ENCODE data around the gene FAM3A. TPM values are rescaled to one million over a fixed set of nuclear protein-coding genes. Genes with fewer than 3 reads are reported as not detected.
"Not testable (repeated sequence)": the region's sequence is repeated elsewhere in the genome, so short reads cannot be mapped to it uniquely, and the experiment has no call there.

Gene FAM3A, protein sequence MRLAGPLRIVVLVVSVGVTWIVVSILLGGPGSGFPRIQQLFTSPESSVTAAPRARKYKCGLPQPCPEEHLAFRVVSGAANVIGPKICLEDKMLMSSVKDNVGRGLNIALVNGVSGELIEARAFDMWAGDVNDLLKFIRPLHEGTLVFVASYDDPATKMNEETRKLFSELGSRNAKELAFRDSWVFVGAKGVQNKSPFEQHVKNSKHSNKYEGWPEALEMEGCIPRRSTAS
- total RNA-seq (10 to 100 TPM; 42.9 to 77.1 (median 50.9) TPM), polyA plus RNA-seq (100 to 1,000 TPM in 1 of 3 donors, 10 to 100 TPM in 2; 13.5 to 115 (median 92.8) TPM)
- long read RNA-seq, donor 1, partial matches to known transcripts: 0 of 7 reads
- long read RNA-seq, donor 1, other reads (novel, unspliced or antisense): 0 of 7 reads
- long read RNA-seq, donor 2, partial matches to known transcripts: 0 of 10 reads
- long read RNA-seq, donor 2, other reads (novel, unspliced or antisense): 0 of 10 reads
- long read RNA-seq, donor 3, partial matches to known transcripts: 5 of 12 reads
- long read RNA-seq, donor 3, other reads (novel, unspliced or antisense): 0 of 12 reads
- long read RNA-seq, donor 4, transcript FAM3A-202 (10 exons, 1,712 nt): minor isoform, 6 of 33 reads
- long read RNA-seq, donor 4, transcript FAM3A-222 (10 exons, 1,901 nt): major isoform, 7 of 33 reads
- long read RNA-seq, donor 4, partial matches to known transcripts: 2 of 33 reads
- long read RNA-seq, donor 4, other reads (novel, unspliced or antisense): 8 of 33 reads
- long read RNA-seq, donor 5, transcript FAM3A-202 (10 exons, 1,712 nt): major isoform, 50 of 172 reads
- long read RNA-seq, donor 5, transcript FAM3A-203 (10 exons, 1,359 nt): minor isoform, 9 of 172 reads
- long read RNA-seq, donor 5, transcript FAM3A-215 (9 exons, 1,800 nt): minor isoform, 48 of 172 reads
- long read RNA-seq, donor 5, transcript FAM3A-222 (10 exons, 1,901 nt): minor isoform, 17 of 172 reads
- long read RNA-seq, donor 5, partial matches to known transcripts: 10 of 172 reads
- long read RNA-seq, donor 5, other reads (novel, unspliced or antisense): 27 of 172 reads
- long read RNA-seq, donor 6, partial matches to known transcripts: 1 of 23 reads
- long read RNA-seq, donor 6, other reads (novel, unspliced or antisense): 10 of 23 reads
- long read RNA-seq, donor 7, partial matches to known transcripts: 0 of 7 reads
- long read RNA-seq, donor 7, other reads (novel, unspliced or antisense): 0 of 7 reads
- long read RNA-seq, donor 8, transcript FAM3A-215 (9 exons, 1,800 nt): major isoform, 5 of 14 reads
- long read RNA-seq, donor 8, partial matches to known transcripts: 0 of 14 reads
- long read RNA-seq, donor 8, other reads (novel, unspliced or antisense): 0 of 14 reads
- long read RNA-seq, donor 9, partial matches to known transcripts: 0 of 4 reads
- long read RNA-seq, donor 9, other reads (novel, unspliced or antisense): 0 of 4 reads
- long read RNA-seq, donor 10, partial matches to known transcripts: 0 of 8 reads
- long read RNA-seq, donor 10, other reads (novel, unspliced or antisense): 0 of 8 reads

DNA sequence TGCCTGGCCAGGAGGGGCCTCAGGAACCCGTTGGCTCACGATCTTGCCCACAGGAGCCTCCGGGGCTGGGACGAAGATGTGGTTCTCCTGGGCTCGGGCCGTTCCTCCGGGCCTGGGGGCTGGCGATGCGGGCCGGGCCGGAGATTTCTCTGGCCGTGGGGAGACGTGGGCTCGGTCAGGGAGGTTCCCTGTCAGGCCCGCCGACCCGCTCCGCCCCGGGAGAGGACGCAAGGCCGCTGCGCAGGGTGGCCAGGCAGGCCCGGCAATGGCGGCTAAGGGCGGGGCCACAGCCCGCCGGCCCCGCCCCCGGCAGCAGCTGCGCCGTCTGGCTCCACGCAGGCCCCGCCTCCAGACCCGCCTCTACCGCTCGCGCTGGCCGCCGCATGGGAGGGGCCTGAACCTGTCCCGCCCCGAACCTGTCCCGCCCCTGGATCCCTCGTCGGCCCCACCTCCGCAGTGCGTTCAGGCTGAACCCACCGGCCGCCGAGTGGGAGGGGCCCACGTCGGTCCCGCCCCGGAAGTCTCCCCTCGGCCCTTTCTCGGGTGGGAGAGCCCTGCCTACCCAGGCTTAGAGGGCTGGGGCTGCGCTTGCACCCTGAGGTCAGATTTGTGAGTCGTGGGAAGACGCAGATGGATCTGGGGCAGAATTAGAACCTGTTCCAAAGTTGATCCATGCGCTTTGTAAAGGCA, at the start of gene FAM3A:
TSS of gene FAM3A (minus strand) at position 267 of the 690 bp plus-strand sequence. CDS start 460 bp downstream, outside the sequence.
- intact Hi-C loops (cut with DNase I): no loop called here
- peak within 1 kb of the TSS; percentile 71 to 94 (median 87) for H3K27ac ChIP-seq
- H3K4me3 ChIP-seq: peak within 1 kb of the TSS; percentile 29 to 62 (median 46)
- peaks cover 16 to 22% of the 10 kb centered on the region in 2 donors for H3K4me1 ChIP-seq (replicated peaks in 1 of 2)
- no peaks in the 10 kb centered on the region for H3K36me3 ChIP-seq (replicated peaks in 1 of 2)
- no peaks in the 10 kb centered on the region for H3K27me3 ChIP-seq
- 0 to 30% (median 20%) methylated on average over 18 to 45 of the region's 59 CpGs; no CpG with 5 or more reads in 1 of the 4 donors for WGBS, 4 donors
- no peaks in the 10 kb centered on the region for H3K9me3 ChIP-seq (replicated peaks in 1 of 3)
- TF ChIP-seq POLR2A (IDR thresholded peaks at IDR 0.05) (peak; percentile 57 to 71), CTCF (IDR thresholded peaks at IDR 0.05) (no peak)
- peak; percentile 93 to 95 (median 93) for DNase-seq

DNA sequence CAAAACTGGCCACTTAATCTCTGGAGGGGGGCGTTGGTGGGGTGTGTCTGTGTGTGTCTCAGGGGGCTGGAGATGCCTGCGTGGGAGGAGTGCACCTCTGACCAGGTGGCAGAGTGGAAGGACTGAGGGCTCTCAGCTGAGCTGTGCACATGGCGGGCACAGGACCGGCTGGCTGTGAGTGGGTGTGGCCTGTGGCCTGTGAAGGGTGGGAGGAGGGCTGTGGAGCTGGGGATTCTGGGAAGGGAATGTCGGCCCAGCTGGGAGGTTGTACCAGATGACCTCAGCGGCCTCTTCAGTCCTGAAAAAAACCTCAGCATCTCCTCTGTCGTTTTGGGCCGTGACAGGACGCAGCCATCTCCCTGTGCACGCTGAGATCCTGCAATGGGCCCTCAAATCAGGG, 46.3 kb upstream of the FAM3A start:
- H3K27me3 ChIP-seq; H3K36me3 ChIP-seq (replicated peaks in 1 of 2); DNase-seq; H3K4me1 ChIP-seq (replicated peaks in 1 of 2); H3K4me3 ChIP-seq; H3K27ac ChIP-seq; H3K9me3 ChIP-seq (replicated peaks in 1 of 3); intact Hi-C loops (cut with DNase I): not testable (repeated sequence)
- no CpG with 5 or more reads among the region's 10 CpGs for WGBS, 4 donors

DNA sequence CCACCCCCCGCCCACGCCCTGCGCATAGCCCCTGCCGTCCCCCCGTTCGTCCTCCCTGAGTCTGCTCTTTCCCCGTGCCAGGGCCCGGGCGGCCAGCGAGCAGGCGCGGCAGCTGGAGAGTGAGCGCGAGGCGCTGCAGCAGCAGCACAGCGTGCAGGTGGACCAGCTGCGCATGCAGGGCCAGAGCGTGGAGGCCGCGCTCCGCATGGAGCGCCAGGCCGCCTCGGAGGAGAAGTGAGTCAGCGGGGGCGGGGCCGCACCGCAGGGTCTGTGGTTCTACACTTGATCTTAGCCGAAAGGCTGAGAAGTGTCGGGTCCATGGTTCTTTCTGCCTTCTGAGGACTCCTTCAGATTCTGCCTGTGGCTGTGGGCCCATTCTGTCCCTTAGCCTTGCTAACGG, 44.3 kb upstream of the FAM3A start:
- DNase-seq; H3K27me3 ChIP-seq; H3K36me3 ChIP-seq (replicated peaks in 1 of 2); H3K27ac ChIP-seq; H3K9me3 ChIP-seq (replicated peaks in 1 of 3); intact Hi-C loops (cut with DNase I); H3K4me3 ChIP-seq; H3K4me1 ChIP-seq (replicated peaks in 1 of 2): not testable (repeated sequence)
- WGBS, 4 donors: 70 to 88% methylated on average over 10 to 12 of the region's 31 CpGs; no CpG with 5 or more reads in 2 of the 4 donors

- H3K36me3 ChIP-seq (replicated peaks in 1 of 2); H3K4me3 ChIP-seq; H3K27ac ChIP-seq; H3K27me3 ChIP-seq; DNase-seq; H3K4me1 ChIP-seq (replicated peaks in 1 of 2); intact Hi-C loops (cut with DNase I); H3K9me3 ChIP-seq (replicated peaks in 1 of 3): not testable (repeated sequence)
- whole genome bisulfite sequencing, 4 donors: 92 to 96% methylated on average over 8 to 9 of the region's 21 CpGs; no CpG with 5 or more reads in 2 of the 4 donors
Observed at GRCh38 chrX:154558896-154559295, 42.9 kb upstream of the FAM3A start.

DNA sequence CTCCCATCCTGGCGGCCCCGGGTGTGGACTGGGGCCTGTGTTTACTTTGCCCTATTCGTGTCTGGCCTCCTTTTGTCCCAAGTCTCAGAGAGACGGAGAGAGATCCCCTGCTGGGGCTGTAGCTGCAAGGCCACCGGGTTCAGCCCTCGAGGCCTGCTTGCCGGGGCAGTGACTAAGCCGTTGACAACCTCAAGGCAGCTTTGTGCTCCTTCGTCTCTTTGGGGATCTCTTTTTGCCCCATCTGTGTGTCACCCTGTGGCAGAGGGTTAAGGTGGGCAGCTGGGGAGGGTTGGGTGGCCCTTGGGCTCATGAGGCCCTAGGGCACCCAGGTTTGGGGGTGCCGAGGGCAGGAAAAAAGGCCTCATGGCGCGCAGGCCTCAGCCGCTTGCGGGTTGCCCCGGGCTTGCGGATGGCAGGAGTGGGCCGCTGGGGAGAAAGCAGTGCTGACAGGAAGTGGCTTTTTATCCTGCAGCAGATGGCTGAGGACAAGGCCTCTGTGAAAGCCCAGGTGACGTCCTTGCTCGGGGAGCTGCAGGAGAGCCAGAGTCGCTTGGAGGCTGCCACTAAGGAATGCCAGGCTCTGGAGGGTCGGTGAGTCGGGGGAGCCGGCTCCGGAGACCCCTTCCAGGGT, 42.1 kb upstream of the FAM3A start:
- 74 to 75% methylated on average over 4 to 5 of the region's 24 CpGs; no CpG with 5 or more reads in 2 of the 4 donors for WGBS, 4 donors
- intact Hi-C loops (cut with DNase I); H3K27ac ChIP-seq: not testable (repeated sequence)

GRCh38 chrX:154552112-154552806, 36.2 kb upstream of the FAM3A start:
- H3K36me3 ChIP-seq (replicated peaks in 1 of 2); intact Hi-C loops (cut with DNase I); H3K27ac ChIP-seq; H3K4me1 ChIP-seq (replicated peaks in 1 of 2); H3K9me3 ChIP-seq (replicated peaks in 1 of 3); H3K4me3 ChIP-seq; H3K27me3 ChIP-seq; DNase-seq: not testable (repeated sequence)
- 79 to 81% (median 80%) methylated on average over 2 to 8 of the region's 18 CpGs for WGBS, 4 donors

More for the DNA sequence above, 42.1 kb upstream of the FAM3A start:
- H3K27me3 ChIP-seq; H3K9me3 ChIP-seq (replicated peaks in 1 of 3); DNase-seq; H3K4me3 ChIP-seq; H3K36me3 ChIP-seq (replicated peaks in 1 of 2); H3K4me1 ChIP-seq (replicated peaks in 1 of 2): not testable (repeated sequence)
